NOMO-1 treated with dmso at 0.1 percent for 144 hours (cell line): Measurements from ENCODE around the gene RUNX3.
"Not testable (repeated sequence)": the region's sequence is repeated elsewhere in the genome, so short reads cannot be mapped to it uniquely, and the experiment has no call there.

Experiments used
- DNase-seq: peaks from one replicate; lab custom pipeline; 2025; ENCODE audit not compliant: unreplicated experiment; lab: John Stamatoyannopoulos, UW

RUNX3 gene

GRCh38 chr1:24914226-24915069, 15.6 kb downstream of the RUNX3 start:
- no peak for DNase-seq

DNA sequence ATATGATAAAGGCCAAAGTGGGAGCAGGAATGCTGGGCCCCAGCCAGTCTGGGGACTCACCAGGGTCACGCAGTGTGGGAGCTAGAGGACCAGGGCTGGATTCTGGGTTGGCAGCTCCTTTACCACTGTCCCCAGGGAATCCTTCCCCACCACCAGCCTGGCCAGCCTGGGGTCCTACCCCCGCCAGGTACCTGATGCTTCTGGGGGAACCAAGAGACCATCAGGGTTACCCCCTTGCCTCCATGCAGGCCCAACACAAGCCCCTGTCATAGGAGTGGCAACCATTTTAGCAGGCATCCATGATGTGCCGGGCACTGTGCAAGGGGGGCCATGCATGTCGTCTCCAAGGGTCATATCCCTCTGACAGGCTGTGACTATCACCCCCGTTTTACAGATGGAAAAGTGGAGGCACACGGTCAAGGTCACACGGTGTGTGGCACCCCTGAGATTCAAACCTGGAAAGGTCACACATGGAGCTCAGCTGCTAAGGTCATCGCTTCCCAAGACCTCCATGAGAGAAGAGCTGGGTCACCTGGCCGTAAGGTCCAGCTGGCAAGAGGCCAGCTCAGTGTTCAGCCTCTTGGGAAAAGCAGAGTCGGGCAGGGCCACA, 16.4 kb downstream of the RUNX3 start:
- DNase-seq: no peak

GRCh38 chr1:24913274-24913604, 16.8 kb downstream of the RUNX3 start:
- no peak for DNase-seq

DNA sequence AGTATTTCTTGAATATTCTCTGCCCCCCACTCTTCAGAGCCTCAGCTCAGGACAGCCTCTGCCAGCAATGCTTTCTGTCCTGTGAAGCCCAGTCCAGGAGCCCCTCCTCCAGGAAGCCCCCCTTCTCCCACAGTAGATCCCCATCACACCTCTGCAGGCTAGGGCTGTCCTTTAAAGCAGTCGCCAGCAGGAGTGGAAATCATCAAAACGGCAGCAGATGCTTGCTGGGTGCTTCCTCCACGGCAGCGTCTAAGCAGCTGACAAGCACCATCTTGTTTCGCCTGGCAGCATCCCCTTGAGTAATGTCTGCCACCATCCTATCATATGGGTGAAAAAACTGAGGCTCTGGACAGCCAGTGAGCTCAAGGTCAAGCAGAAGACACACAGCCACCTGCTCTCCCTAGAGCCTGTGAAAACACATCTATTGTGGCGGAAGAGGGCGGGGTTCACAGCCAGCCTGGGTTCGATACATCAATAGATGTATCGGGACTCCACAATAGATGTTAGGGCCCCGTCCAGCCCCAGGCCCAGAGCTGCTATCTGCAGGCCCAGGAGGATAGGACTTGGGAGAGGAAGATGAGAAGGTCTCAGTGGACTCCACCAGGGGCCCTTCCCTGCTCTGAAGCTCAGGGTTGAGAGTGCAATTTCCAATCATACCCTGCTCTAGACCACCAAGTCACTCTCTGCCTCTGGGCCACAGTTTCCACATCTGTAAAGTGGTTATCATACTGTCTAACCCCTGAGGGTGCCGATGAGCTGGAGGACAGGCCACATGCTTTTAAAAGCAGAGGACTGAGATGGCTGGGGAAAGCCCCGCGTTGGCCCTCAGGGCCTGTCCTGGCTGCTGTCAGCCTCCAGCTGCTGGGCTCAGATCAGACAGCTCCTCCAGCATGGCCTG, 17.5 kb downstream of the RUNX3 start:
- no peak for DNase-seq

DNA sequence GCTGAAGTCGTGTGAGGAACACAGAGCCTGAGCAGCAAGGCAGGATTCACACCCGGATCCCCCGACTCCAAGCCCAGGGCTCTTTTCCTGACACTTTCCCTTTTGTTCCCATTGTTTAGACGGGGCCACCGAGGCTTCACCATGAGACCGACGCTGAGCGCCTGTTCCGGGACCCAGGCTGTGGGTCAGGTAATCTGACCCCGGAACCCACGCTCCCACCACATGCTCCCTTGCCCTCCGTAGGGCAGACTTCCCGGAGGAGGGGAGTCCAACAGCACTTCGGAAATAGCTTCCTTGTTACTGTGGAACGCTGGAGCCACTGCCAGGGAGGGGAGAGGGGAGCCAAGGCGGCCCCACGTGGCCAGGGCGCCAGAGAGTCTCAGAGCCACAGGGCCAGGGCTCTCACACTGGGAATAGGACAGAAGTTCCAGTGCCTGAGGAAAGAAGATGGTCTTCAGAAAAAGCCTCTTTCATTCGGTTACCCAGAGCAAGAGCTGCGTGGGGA, 18.4 kb downstream of the RUNX3 start:
- no peak for DNase-seq

GRCh38 chr1:24910751-24911650, 19.1 kb downstream of the RUNX3 start:
- DNase-seq: no peak

- DNase-seq: no peak
These were observed 19.9 kb downstream of the RUNX3 start for GRCh38 chr1:24910210-24910609.

DNA sequence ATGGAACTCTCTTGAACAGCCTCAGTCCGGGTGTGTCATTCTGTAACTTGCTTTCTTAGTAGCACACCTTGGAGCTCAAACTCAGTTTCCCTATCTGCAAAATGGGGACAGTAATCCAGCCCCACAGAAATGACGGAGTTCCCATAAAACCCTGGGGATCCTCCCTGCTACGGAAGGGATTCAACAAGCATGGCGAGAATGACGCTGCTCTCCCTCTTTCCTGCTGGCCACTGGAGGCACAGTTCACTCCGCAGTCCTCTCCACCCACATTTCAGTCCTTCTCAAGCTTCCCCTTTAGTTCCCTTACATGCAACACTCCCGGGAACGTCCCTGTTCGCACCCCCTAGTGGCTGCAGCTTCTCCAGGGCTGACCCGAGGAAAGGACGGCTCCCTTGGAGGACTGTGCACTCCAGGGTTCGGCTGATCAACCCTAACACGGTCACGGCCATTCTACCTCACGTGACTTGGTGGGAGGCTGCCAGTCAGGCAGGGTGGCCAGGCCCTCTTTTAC, 20.6 kb downstream of the RUNX3 start:
- DNase-seq: no peak

GRCh38 chr1:24908591-24909259, 21.4 kb downstream of the RUNX3 start:
- DNase-seq: no peak

- DNase-seq: not testable (repeated sequence)
These were observed 22.3 kb downstream of the RUNX3 start for GRCh38 chr1:24907587-24908294.

- DNase-seq: no peak
These were observed 23.2 kb downstream of the RUNX3 start for GRCh38 chr1:24906760-24907490.

DNA sequence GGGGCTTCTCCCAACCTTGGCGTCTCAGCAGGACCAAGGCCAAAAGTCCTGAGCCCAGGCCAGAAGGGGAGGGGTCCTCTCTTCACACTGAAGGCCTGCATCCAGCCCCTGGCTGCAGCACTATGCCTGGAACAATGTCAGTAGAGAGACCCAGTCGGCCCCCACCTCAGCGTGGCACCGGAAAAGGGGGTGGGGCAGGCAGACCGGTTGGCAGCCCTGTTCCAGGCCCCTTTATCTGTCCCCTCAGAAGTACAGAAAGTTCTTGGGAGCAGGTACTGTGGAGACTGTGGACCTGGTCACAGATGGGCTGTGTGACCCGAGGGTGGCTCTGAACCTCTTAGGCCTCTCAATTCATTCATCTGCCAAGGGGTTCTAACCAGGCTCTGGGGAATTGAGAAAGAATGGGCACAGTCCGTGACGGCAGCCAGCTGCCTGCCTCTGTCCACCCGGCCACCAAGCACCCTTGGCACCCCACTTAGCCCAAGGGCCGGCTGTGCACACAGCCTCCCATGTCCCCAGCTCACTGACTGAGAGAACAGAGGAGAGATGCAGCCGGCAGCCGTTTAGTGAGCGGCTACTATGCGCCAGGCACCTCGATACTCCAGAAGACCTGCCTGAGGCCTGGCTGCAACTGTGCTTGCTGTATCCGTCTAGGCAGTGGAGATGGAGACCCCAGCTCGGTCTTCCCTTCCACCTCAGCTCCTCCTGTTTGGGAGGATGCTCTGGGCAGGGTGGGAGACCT, 23.9 kb downstream of the RUNX3 start:
- no peak for DNase-seq

GRCh38 chr1:24905355-24905978, 24.6 kb downstream of the RUNX3 start:
- no peak for DNase-seq

DNA sequence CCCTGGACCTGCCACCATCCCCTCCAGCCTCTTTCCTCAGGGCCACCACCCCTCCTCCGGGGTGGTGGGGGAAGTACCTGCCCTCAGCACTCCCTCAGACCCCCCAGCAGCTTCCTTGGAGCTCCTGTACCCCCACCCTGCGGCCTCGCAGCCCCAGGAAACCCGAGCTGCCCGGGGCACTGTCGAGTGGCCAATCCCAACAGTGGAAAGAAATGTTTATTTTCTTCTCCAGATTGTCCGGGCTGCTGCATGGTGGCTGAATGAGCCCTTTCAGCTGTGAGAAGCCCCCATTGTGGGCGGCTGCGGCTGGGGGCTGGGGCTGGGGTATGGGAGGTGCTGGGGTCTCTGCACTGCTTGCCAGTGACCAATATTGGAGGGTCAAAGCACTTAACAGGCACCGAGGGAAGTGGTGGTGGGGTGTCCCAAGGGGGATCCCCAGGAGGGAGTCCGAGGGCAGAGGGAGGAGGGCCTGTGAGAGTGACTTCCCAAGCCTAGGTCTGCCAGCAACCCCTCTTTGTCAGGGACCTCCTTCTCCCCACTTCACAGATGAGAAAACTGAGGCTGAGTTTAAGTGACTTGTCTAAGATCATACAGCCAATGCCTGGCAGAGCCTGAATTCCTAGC, 25.2 kb downstream of the RUNX3 start:
- no peak for DNase-seq

GRCh38 chr1:24903955-24904730, 25.9 kb downstream of the RUNX3 start:
- no peak for DNase-seq

- no peak for DNase-seq
These were observed 26.5 kb downstream of the RUNX3 start for GRCh38 chr1:24903560-24903954.
